HG03439 (cell line): ENCODE data around the gene CASKIN2.
A peak's percentile ranks its signal among the peaks of the same experiment; 100 is the strongest.

Source experiments
- ATAC-seq: cut with Tn5 transposase; IDR thresholded peaks from one replicate; pipeline ENCODE4 v1.9.1; 2021; ENCODE audit warnings: mild to moderate bottlenecking, moderate library complexity; ENCODE audit not compliant: unreplicated experiment

The CASKIN2 gene

GRCh38 chr17:75547091-75547490, 31.8 kb upstream of the CASKIN2 start:
- ATAC-seq = no peak

- no peak for ATAC-seq
Measured at GRCh38 chr17:75546181-75546580, 30.8 kb upstream of the CASKIN2 start.

GRCh38 chr17:75544250-75544649, 28.9 kb upstream of the CASKIN2 start:
- ATAC-seq = no peak

GRCh38 chr17:75542728-75543336, 27.5 kb upstream of the CASKIN2 start:
- no peak for ATAC-seq

- no peak for ATAC-seq
Measured at GRCh38 chr17:75542229-75542628, 26.9 kb upstream of the CASKIN2 start.

GRCh38 chr17:75540923-75541503, 25.7 kb upstream of the CASKIN2 start:
- no peak for ATAC-seq

GRCh38 chr17:75539967-75540729, 24.8 kb upstream of the CASKIN2 start:
- no peak for ATAC-seq

GRCh38 chr17:75536366-75536765, 21.0 kb upstream of the CASKIN2 start:
- ATAC-seq = no peak

GRCh38 chr17:75535871-75536270, 20.5 kb upstream of the CASKIN2 start:
- no peak for ATAC-seq

- ATAC-seq = no peak
Measured at GRCh38 chr17:75535119-75535537, 19.8 kb upstream of the CASKIN2 start.

GRCh38 chr17:75531721-75532072, 16.4 kb upstream of the CASKIN2 start:
- ATAC-seq = no peak

- no peak for ATAC-seq
Measured at GRCh38 chr17:75530837-75531720, 15.7 kb upstream of the CASKIN2 start.

GRCh38 chr17:75526555-75527270, 11.4 kb upstream of the CASKIN2 start:
- ATAC-seq = no peak

GRCh38 chr17:75525806-75526554, 10.6 kb upstream of the CASKIN2 start:
- no peak for ATAC-seq

GRCh38 chr17:75524970-75525805, 9.9 kb upstream of the CASKIN2 start, which contains the start of gene LLGL2:
LLGL2 (plus strand) TSS chr17:75525697; CDS start chr17:75543427, 17,730 bp downstream.
- ATAC-seq = peak; percentile 68

- no peak for ATAC-seq
Measured at GRCh38 chr17:75524269-75524969, 9.1 kb upstream of the CASKIN2 start.

- ATAC-seq = no peak
Measured at GRCh38 chr17:75523647-75524046, 8.3 kb upstream of the CASKIN2 start.
